K562 (cell line): ENCODE measurements around the gene IL1B. TPM values are rescaled to one million over a fixed set of nuclear protein-coding genes. Genes with fewer than 3 reads are reported as not detected.

Source experiments
- ATF2 ChIP-seq: sonication (generic); formaldehyde crosslinking; IDR thresholded peaks from 2 replicates; pipeline ENCODE4 v1.8.1; 2022; ENCODE audit warnings: missing genetic modification reagents
- CBFA2T3 ChIP-seq: fragments of 450-650 bp; IDR thresholded peaks from 2 replicates; pipeline ENCODE4 v1.6.1; 2017
- CBX3 ChIP-seq, 2 experiments: IDR thresholded peaks; 1 replicate in 1 of 2; 2 replicates in 1 of 2; pipeline ENCODE4 v1.6.1; 2012; ENCODE audit warnings: inconsistent platforms in 2 of 2, low read length in 2 of 2, borderline replicate concordance in 1 of 2, control low read depth in 1 of 2
- CXXC5 ChIP-seq: fragments of 250-450 bp; sonication (Bioruptor Pico); IDR thresholded peaks from 2 replicates; pipeline ENCODE4 v1.8.0; 2022; ENCODE audit warnings: inconsistent platforms, mild to moderate bottlenecking, moderate library complexity
- ERF ChIP-seq: fragments of 450-650 bp; formaldehyde crosslinking; IDR thresholded peaks from 2 replicates; pipeline ENCODE4 v1.4.0; 2020; ENCODE audit warnings: mild to moderate bottlenecking, mixed read lengths
- HSF4 ChIP-seq: fragments of 250-450 bp; sonication (Bioruptor Pico); IDR thresholded peaks from 2 replicates; pipeline ENCODE4 v2.1.2; 2022; ENCODE audit warnings: mild to moderate bottlenecking, moderate library complexity, borderline replicate concordance
- IRF9 ChIP-seq: fragments of 450-650 bp; IDR thresholded peaks from 2 replicates; pipeline ENCODE4 v1.6.1; 2016; ENCODE audit warnings: missing biosample characterization, missing genetic modification characterization
- MCM5 ChIP-seq: fragments of 450-650 bp; IDR thresholded peaks from 2 replicates; pipeline ENCODE4 v1.6.1; 2016; ENCODE audit warnings: low read depth
- MTA1 ChIP-seq: fragments of 450-650 bp; IDR thresholded peaks from 2 replicates; pipeline ENCODE4 v1.6.1; 2017; ENCODE audit warnings: borderline replicate concordance
- MTA2 ChIP-seq: fragments of 450-650 bp; IDR thresholded peaks from 2 replicates; pipeline ENCODE4 v1.6.1; 2016; ENCODE audit warnings: low read depth
- NCOR1 ChIP-seq: fragments of 450-650 bp; IDR thresholded peaks from 2 replicates; pipeline ENCODE4 v1.6.1; 2016; ENCODE audit warnings: mild to moderate bottlenecking, moderate library complexity
- RREB1 ChIP-seq: fragments of 250-450 bp; sonication (Bioruptor Pico); IDR thresholded peaks from 2 replicates; pipeline ENCODE4 v1.4.0; 2020
- SIN3B ChIP-seq: fragments of 450-650 bp; IDR thresholded peaks from 2 replicates; pipeline ENCODE4 v1.6.1; 2017; ENCODE audit warnings: low read depth, mild to moderate bottlenecking, moderate library complexity
- SOX6 ChIP-seq: fragments of 450-650 bp; IDR thresholded peaks from 2 replicates; pipeline ENCODE4 v1.6.1; 2014; ENCODE audit warnings: mild to moderate bottlenecking
- TAL1 ChIP-seq: fragments of 450-650 bp; IDR thresholded peaks from 2 replicates; pipeline ENCODE4 v1.6.1; 2016; ENCODE audit warnings: mild to moderate bottlenecking
- VEZF1 ChIP-seq: fragments of 200-800 bp; sonication (Bioruptor generic); IDR thresholded peaks from 2 replicates; pipeline ENCODE4 v1.6.1; 2017; ENCODE audit warnings: missing genetic modification characterization, missing compliant biosample characterization
- ZEB2 ChIP-seq: fragments of 450-650 bp; IDR thresholded peaks from 2 replicates; pipeline ENCODE4 v1.6.1; 2016
- ZKSCAN8 ChIP-seq: fragments of 200-800 bp; sonication (Bioruptor generic); IDR thresholded peaks from 2 replicates; pipeline ENCODE4 v1.6.1; 2016; ENCODE audit warnings: missing genetic modification characterization, missing compliant biosample characterization
- ZNF175 ChIP-seq: fragments of 200-800 bp; sonication (Bioruptor generic); IDR thresholded peaks from 2 replicates; pipeline ENCODE4 v1.6.1; 2016; ENCODE audit warnings: low read depth, mild to moderate bottlenecking, missing genetic modification characterization, missing compliant biosample characterization
- ZNF766 ChIP-seq: fragments of 200-800 bp; sonication (Bioruptor generic); conservative IDR thresholded peaks from 2 replicates; pipeline ENCODE4 v1.6.1; 2016; ENCODE audit warnings: missing genetic modification characterization, missing compliant biosample characterization
- polyA plus RNA-seq, 8 experiments: library from polyadenylated mRNA; depleted of rRNA in 4 of 8; stranded (reverse) in 5 of 8; unstranded in 3 of 8; fragments of >200 nt; fragmentation: Nextera tagmentation in 2 of 8; fragmentation: Illumina TruSeq in 1 of 8; extraction: Ambion mirVana in 2 of 8; extraction: Trizol in 1 of 8; gene quantifications; 2 replicates each; pipeline versions ENCODE4 v1.2.1 to v1.2.3, GENCODE V29; 2011 to 2014; ENCODE audit warnings: inconsistent platforms in 1 of 8, missing spikeins in 1 of 8
- total RNA-seq, 7 experiments: library from RNA; depleted of rRNA in 6 of 7; stranded (reverse); fragments of >200 nt in 6 of 7; fragmentation: Illumina TruSeq in 2 of 7; extraction: Trizol in 2 of 7; gene quantifications; 2 replicates each; pipeline versions ENCODE4 v1.2.1 to v1.2.3, GENCODE V29; 2011 to 2021; ENCODE audit warnings: low replicate concordance in 1 of 7

Gene IL1B
- total and polyA plus RNA-seq, 9 of the 15 experiments (the other 6 are each of a cell fraction or from before 2014, with no cell fraction given) = 0.29 TPM; not detected in 8

- TF ChIP-seq RREB1 (CRISPR knock-in tag) (0 out of 2 replicates have a peak, but pooled peaks have one; percentile 15), MTA2 (peak; percentile 52), NCOR1 (peak; percentile 51; the same call in 1 of the 2 replicates), ZKSCAN8 (CRISPR knock-in tag) (peak; percentile 98), ZNF175 (peak; percentile 91), SOX6 (peak; percentile 90), VEZF1 (CRISPR knock-in tag) (peak; percentile 23; the same call in 1 of the 2 replicates), SIN3B (no peak), MTA1 (peak; percentile 82; the same call in 1 of the 2 replicates), ATF2 (CRISPR knock-in tag) (no peak), ERF (no peak), IRF9 (peak; percentile 99), TAL1 (peak; percentile 44), CBX3 (IDR thresholded peaks at IDR 0.05; ENCODE audit: borderline replicate concordance in 1 of 2, low read length in 2 of 2) (peak in 1 of 2 experiments; percentile 96; a peak in 2 of 3 replicates), ZNF766 (CRISPR knock-in tag) (peak; percentile 67), HSF4 (CRISPR knock-in tag) (peak; percentile 88; the same call in 1 of the 2 replicates), CXXC5 (CRISPR knock-in tag) (peak; percentile 90), ZEB2 (peak; percentile 81), MCM5 (no peak), CBFA2T3 (peak; percentile 43; the same call in 1 of the 2 replicates)
These were observed 42.3 kb downstream of the IL1B start (continued) for GRCh38 chr2:112794131-112794733.
